ENCODE results near the gene CETN2. TPM values are rescaled to one million over a fixed set of nuclear protein-coding genes. Genes with fewer than 3 reads are reported as not detected.

CETN2 gene
- total and polyA plus RNA-seq, 12 donors = 22.9 to 35.7 (median 25.5) TPM

DNA sequence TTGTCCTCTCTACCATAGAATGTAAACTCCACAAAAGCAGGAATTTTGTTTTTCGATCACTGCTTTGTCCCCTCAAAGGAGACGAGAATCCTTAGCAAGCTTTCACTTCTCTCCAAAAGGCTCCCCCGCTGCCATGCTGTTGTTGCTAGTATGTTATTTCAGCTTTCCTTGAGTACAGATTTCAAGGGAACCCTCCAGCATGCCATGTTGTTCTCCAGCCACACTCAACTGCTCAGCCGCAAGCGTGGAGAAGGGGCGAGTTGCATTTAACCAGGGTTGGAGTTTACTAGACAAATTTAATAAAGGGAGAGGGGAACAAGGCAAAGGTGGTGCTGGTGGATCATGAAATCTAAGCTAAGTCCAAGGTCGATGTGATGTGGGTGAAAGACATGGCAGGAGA lies 23.4 kb upstream of the CETN2 start:
- H3K27me3 ChIP-seq = peaks cover 0 to 4% (median 0%) of the 10 kb centered on the region in 7 donors
- no peak overlapping the region for H3K27ac ChIP-seq
- ATAC-seq = no peak
- TF ChIP-seq, protein P1, sequence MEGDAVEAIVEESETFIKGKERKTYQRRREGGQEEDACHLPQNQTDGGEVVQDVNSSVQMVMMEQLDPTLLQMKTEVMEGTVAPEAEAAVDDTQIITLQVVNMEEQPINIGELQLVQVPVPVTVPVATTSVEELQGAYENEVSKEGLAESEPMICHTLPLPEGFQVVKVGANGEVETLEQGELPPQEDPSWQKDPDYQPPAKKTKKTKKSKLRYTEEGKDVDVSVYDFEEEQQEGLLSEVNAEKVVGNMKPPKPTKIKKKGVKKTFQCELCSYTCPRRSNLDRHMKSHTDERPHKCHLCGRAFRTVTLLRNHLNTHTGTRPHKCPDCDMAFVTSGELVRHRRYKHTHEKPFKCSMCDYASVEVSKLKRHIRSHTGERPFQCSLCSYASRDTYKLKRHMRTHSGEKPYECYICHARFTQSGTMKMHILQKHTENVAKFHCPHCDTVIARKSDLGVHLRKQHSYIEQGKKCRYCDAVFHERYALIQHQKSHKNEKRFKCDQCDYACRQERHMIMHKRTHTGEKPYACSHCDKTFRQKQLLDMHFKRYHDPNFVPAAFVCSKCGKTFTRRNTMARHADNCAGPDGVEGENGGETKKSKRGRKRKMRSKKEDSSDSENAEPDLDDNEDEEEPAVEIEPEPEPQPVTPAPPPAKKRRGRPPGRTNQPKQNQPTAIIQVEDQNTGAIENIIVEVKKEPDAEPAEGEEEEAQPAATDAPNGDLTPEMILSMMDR (IDR thresholded peaks at IDR 0.05) = no peak
- intact Hi-C loops (cut with DNase I) = no loop called here
- H3K4me3 ChIP-seq = no peak overlapping the region
- DNase-seq = no peak
- H3K9me3 ChIP-seq = no peaks in the 10 kb centered on the region
- no peaks in the 10 kb centered on the region for H3K4me1 ChIP-seq
- WGBS, 2 donors = 96 to 98% methylated on average over 7 of the region's 7 CpGs
- peaks cover 0 to 71% (median 0%) of the 10 kb centered on the region in 9 donors for H3K36me3 ChIP-seq

DNA sequence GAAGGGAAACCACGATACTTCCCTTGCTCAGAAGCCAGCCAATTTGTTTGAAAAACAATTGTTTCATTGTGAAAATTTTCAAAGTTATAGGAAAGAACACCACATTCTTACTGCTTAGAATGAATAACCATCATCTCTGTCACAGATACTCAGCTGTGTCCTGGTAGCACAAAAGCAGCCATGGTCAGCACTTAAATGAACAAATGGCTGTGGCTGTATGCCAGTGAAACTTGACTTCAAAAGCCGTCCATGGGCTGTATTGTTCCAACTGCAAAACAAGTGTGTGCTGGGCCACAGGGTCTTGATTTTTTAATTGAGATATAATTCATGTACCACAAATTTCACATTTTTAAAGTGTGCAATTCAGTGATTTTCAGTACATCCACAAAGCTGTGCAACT lies 19.9 kb upstream of the CETN2 start:
- Histone ChIP-seq H3K27me3 (no peaks in the 10 kb centered on the region), H3K4me1 (no peaks in the 10 kb centered on the region), H3K9me3 (no peaks in the 10 kb centered on the region), H3K27ac (no peak overlapping the region), H3K36me3 (peaks cover 0 to 65% (median 0%) of the 10 kb centered on the region in 9 donors), H3K4me3 (no peak overlapping the region)
- TF ChIP-seq, protein P1 (IDR thresholded peaks at IDR 0.05) = no peak
- DNase-seq (no peak), ATAC-seq (no peak)
- intact Hi-C loops (cut with DNase I) = no loop called here
- WGBS, 2 donors = 61 to 65% methylated on average over 2 of the region's 2 CpGs

DNA sequence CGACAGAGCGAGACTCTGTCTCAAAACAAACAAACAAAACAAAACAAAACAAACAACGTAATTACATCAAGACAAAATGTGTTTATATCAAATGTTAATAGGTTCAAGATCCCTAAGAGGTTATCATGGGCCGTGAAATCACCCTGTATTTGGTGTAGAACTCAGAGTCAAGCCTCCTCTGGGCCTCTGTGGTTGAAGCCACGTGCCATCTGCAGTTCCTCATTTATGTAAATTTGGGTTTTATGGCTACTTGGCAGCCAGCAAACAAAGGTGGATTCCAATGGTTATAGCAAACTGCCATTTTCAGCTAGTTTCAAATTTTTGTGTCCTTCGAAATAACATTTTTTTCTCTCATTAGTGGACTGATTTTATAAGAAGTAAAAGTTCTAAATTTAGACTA lies 16.7 kb upstream of the CETN2 start:
- Histone ChIP-seq H3K36me3 (peaks cover 0 to 43% (median 0%) of the 10 kb centered on the region in 9 donors), H3K4me1 (peaks cover 0 to 7% (median 0%) of the 10 kb centered on the region in 9 donors), H3K9me3 (no peaks in the 10 kb centered on the region), H3K4me3 (no peak overlapping the region), H3K27ac (no peak overlapping the region), H3K27me3 (no peaks in the 10 kb centered on the region)
- DNase-seq (no peak), ATAC-seq (no peak)
- TF ChIP-seq, protein P1 (IDR thresholded peaks at IDR 0.05) = no peak
- intact Hi-C loops (cut with DNase I) = no loop called here
- 91 to 95% methylated on average over 6 of the region's 6 CpGs for WGBS, 2 donors

DNA sequence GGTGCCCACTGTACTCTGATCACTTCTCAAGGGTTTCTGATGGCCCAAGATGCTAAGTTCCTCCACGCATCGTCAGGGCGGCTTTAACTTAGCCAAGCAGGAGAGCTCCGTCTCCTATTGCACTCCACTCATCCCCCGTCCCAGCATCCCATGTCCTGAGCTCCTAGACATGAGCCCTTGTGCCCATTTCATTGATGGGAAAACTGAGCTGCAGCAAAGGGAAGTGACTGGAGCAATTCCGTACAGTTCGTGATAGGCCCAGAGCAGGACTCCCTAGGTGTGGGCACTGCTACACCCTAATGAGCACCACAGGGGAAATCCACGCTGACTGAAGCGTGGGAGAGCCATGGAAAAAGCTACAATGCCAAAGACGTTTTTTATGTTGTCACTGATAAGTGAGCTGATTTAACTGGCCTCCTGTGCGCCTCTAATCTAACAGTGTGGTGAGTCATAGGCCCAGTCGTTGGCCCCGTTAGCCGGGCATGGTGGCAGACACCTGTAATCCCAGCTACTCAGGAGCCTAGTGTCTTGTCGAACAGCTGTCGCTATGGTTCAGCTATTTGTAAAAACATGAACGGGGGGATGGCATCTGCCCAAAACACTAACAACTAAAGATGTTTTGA lies 15.2 kb upstream of the CETN2 start:
- Histone ChIP-seq H3K4me3 (no peak overlapping the region), H3K27ac (no peak overlapping the region), H3K27me3 (no peaks in the 10 kb centered on the region), H3K9me3 (no peaks in the 10 kb centered on the region), H3K36me3 (peaks cover 0 to 28% (median 0%) of the 10 kb centered on the region in 9 donors), H3K4me1 (peaks cover 0 to 7% (median 0%) of the 10 kb centered on the region in 9 donors)
- 77 to 83% methylated on average over 17 of the region's 17 CpGs for WGBS, 2 donors
- TF ChIP-seq, protein P1 (IDR thresholded peaks at IDR 0.05) = no peak
- ATAC-seq (peak in 1 of 8 donors; percentile 15), DNase-seq (no peak)
- intact Hi-C loops (cut with DNase I) = no loop called here
